HCT116 (cell line): ENCODE measurements around the gene ASIC3.

Experiments used
- CTCF ChIP-seq, 3 experiments: fragments of 200-600 bp in 1 of 3; sonication (generic) in 1 of 3; IDR thresholded peaks in 2 of 3; conservative IDR thresholded peaks in 1 of 3; 2 replicates each; pipeline ENCODE4 v1.5.1; 2012 to 2017; ENCODE audit warnings: low read depth in 2 of 3, low read length in 2 of 3, antibody characterized with exemption in 1 of 3, borderline replicate concordance in 1 of 3, control low read depth in 1 of 3, mild to moderate bottlenecking in 1 of 3, mixed read lengths in 1 of 3, mixed run types in 1 of 3, moderate library complexity in 1 of 3; ENCODE audit not compliant: insufficient read depth in 1 of 3
- JUND ChIP-seq: IDR thresholded peaks from 2 replicates; pipeline ENCODE4 v1.6.1; 2012
- POLR2A ChIP-seq: IDR thresholded peaks from 2 replicates; pipeline ENCODE4 v1.7.0; 2011; ENCODE audit warnings: borderline replicate concordance; ENCODE audit not compliant: insufficient read depth, insufficient read length; ENCODE audit errors: extremely low read depth

DNA sequence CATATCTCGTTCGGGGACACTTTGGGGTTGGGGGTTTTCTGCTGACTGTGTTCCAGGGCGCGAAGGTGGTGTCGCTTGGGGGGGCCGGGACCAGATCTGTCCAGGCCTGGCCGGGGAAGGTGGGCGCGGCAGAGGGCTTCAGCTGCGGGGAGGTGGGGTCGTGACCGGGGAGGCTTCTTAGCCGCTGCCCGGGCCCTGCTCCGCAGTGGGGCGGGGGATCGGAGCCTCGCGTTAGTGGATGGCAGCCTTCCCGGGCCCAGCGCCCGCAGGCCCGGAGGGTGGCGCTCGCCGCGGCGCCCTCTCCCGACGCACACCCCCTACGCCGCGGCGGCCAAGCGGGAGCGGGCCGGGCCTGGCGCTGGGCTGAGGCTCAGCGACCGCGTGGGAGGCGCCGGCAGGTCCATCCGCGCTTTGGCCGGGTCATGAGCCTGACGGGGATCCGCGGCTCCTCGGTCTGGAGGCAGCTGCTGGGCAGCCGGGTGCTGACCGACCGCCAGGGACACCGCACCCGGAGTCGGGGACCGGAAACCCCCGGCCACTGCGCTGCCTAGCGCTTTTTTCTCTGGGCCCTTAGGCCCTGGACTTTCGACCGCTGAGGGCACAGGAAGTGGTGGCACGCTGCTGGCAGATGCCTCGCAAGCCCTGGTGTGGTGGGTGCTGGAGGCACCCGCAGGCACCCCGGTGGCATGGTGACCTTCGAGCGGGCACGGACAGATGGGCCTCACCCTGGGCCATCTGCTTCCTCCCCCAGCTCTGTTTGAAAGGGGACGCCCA, 39.1 kb downstream of the ASIC3 start:
- 0 out of 6 replicates have a peak, but pooled peaks of 2 of the 3 experiments have one; percentile 15 to 20 for TF ChIP-seq CTCF (IDR thresholded peaks at IDR 0.05 in 2 of 3, conservative IDR thresholded peaks at IDR 0.05 in 1 of 3; ENCODE audit: borderline replicate concordance in 1 of 3, insufficient read depth in 1 of 3, low read depth in 2 of 3, low read length in 2 of 3)
- TF ChIP-seq POLR2A = no peak
- TF ChIP-seq JUND = no peak
